IPS-15b (cell line): ENCODE results near the gene NR2F1.

ENCODE experiments used
- H3K27me3 ChIP-seq: one replicate; pipeline ENCODE4 v1.6.1; 2013; ENCODE audit warnings: low read length; ENCODE audit not compliant: control insufficient read depth, insufficient read depth
- H3K36me3 ChIP-seq: one replicate; pipeline ENCODE4 v1.6.1; 2013; ENCODE audit warnings: low read length; ENCODE audit not compliant: control insufficient read depth, insufficient read depth
- H3K4me1 ChIP-seq: one replicate; pipeline ENCODE4 v1.6.1; 2013; ENCODE audit warnings: mild to moderate bottlenecking, low read length; ENCODE audit not compliant: control insufficient read depth, insufficient read depth
- H3K4me3 ChIP-seq: one replicate; pipeline ENCODE4 v1.5.1; 2013; ENCODE audit warnings: low read depth, low read length
- H3K9ac ChIP-seq: one replicate; pipeline ENCODE4 v1.6.1; 2013; ENCODE audit warnings: low read depth, mild to moderate bottlenecking, low read length
- H3K9me3 ChIP-seq: one replicate; pipeline ENCODE4 v1.6.1; 2013; ENCODE audit warnings: mild to moderate bottlenecking, low read length; ENCODE audit not compliant: control insufficient read depth, insufficient read depth

The NR2F1 gene

DNA sequence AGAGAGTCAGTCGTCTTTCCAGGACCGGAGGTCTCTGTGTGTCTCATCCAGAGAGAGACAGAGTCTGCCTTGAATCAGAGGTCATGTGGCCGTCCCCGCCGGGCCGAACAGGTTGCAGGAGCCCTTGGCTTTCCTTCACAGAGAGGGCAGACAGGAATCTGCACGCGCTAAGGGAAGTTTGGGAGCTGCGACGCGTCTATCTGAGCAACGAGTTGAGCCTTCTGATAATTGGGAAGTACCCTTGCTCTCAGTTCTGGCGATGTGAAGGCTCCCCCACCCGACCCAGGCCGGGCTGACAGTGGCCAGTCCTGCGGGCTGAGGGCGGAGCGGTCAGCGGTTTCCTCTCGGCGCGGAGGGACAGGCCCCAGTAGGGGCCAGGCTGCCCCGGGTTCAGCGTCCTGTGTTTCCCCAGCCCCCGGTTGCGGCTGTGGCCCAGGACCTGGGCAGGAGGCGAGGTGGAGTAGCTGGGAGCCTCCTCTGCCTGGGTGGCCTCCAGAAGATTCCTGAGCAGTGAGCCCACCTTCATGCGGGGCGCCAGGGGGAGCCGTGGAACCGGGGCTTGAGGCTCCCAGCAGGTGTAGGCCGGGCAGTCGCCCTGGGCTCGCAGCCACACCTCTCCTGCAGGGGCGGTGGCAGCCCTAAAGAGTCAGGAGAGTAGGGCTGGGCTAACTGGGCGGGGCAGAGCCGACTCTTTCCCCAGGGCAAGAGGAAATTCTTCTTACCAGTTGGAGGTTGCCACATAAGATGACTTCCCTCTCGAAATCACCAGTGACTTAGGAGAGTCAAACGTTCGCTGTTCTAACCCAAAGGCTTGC is 13.9 kb downstream of the NR2F1 start:
- Histone ChIP-seq H3K4me1 (peaks cover 7% of the 10 kb centered on the region), H3K27me3 (peaks cover 100% of the 10 kb centered on the region), H3K36me3 (no peaks in the 10 kb centered on the region), H3K4me3 (peak overlapping the region; percentile 28), H3K9ac (no peak overlapping the region), H3K9me3 (no peaks in the 10 kb centered on the region)

DNA sequence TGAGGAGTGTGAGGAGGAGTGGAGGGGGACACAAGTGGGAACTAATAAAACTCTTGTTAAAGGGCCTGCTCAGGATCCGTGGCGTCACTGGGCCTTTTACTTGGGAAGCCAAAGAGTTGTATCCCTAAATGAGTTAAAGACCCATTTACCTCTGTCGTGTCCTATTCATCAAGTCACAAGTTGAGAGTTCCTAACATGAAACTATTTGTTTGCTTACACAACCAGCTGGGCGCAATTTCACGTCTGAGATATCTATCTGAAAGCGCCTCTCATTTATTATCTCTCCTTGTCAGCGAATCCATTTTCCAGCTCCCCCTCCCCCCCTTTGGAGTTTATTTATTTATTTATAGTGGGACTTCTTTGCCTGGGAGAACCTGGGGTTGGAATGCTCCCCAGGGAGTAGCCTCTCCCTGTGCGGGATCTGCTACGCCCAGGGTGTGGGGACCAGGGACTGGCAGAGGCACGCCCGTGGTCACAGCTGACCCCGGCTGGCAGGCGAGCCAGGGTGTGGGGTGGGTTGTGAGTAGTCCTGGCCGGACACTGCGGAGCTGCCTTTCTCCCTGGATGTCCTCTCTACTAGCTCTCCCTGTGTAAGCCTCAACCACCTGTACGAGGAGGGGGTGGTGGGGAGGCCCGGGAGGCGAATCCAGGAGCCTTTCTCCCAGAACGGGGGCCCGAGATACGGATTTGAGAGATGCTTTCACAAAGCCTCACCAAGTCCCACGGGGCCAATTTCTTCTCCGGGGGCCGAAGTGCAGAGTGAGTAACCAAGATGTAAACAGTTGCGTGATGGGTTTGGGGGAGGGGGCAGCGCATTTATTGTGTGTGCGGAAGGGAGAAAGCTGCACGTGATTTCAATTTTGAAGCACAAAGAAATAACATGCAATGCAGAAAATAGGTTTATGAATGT is 15.3 kb downstream of the NR2F1 start:
- Histone ChIP-seq H3K4me1 (peaks cover 7% of the 10 kb centered on the region), H3K36me3 (no peaks in the 10 kb centered on the region), H3K9ac (no peak overlapping the region), H3K27me3 (peaks cover 100% of the 10 kb centered on the region), H3K4me3 (peak overlapping the region; percentile 18), H3K9me3 (no peaks in the 10 kb centered on the region)

DNA sequence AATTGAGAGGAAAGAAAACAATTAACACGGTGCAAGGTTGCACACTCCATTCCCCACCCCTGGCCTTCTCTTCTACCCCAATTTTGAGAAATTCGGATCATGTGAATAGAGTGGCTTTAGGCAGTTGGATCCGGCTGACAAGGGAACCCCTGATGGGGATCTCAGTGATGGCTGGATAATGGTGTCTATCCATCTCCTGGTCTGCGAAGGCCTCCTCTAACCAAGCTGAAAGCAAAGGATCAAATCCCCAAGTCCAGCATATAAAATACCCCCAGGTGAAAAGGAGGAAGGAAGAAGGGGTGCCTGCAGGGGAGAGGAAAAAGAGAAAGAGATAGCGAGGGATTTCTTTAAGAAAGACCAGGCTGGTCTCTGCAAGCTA is 16.0 kb downstream of the NR2F1 start:
- Histone ChIP-seq H3K27me3 (peaks cover 100% of the 10 kb centered on the region), H3K9ac (no peak overlapping the region), H3K4me1 (peaks cover 7% of the 10 kb centered on the region), H3K9me3 (no peaks in the 10 kb centered on the region), H3K4me3 (peak overlapping the region; percentile 18), H3K36me3 (no peaks in the 10 kb centered on the region)

DNA sequence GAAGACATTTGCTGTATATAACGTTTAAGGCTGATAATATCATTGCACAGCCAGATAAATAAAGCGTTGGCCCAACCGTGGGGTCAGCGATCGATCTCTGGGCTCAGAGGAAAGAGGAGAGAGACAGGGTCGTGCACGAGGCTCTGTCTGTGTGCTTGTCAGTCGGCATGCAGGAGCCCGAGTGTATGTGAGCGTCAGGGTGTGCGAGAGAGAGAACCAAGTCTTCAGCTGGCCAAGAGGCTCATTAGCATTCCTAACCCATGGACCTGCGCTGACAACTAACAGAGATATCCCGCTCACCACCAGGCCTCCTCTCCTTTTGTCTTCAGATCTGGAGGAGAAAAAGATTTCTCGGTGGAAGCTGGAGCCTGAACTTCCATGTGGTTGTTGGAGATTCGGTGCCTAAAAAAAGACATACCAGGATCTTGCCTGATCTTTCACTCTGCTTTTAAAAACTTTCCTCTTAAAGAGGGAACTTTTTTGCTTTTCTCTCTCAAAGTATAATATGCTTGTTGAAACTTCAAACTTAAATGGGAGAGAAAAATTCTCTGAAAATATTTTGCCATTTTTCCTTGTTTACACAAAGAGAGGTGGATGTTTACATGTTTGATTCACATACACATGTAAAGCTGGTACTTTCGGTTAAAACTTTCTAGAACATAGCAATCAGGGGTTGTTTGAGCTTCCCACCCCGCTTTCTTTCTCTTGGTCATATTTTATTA is 16.5 kb downstream of the NR2F1 start:
- Histone ChIP-seq H3K4me1 (peaks cover 7% of the 10 kb centered on the region), H3K27me3 (peaks cover 99% of the 10 kb centered on the region), H3K9ac (no peak overlapping the region), H3K9me3 (no peaks in the 10 kb centered on the region), H3K36me3 (no peaks in the 10 kb centered on the region), H3K4me3 (no peak overlapping the region)

DNA sequence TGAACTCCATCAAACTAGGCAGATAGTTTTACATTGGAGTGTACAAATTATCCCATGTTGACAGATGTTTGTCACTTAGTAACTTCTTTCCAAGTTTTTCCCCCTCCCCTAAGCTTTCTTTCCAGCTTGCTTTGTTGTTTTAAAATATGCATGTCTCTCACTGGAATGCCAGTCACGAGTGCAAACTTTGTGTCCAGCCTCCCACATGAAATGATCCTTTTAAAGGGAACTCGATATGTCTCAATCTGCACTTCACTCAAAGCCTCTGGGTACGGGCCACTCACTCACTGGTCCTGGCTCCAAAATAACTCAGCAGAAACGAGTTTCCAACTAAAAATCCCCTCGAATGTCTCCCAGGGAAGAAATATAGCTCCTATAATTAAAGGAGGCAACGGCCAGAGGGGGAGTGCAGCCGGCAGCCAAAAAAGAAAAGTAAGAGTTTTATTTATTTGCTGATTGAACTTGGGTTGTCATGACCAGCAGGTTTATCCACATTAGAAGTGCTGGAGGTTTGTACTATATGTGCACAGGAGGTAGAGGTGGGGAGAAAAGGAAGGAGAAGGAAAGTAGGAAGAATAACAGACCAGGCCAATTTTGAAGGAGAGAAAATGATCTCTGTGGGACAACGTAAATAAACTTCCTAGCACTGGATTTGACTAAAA is 17.5 kb downstream of the NR2F1 start:
- Histone ChIP-seq H3K4me1 (peaks cover 7% of the 10 kb centered on the region), H3K27me3 (peaks cover 99% of the 10 kb centered on the region), H3K4me3 (no peak overlapping the region)

DNA sequence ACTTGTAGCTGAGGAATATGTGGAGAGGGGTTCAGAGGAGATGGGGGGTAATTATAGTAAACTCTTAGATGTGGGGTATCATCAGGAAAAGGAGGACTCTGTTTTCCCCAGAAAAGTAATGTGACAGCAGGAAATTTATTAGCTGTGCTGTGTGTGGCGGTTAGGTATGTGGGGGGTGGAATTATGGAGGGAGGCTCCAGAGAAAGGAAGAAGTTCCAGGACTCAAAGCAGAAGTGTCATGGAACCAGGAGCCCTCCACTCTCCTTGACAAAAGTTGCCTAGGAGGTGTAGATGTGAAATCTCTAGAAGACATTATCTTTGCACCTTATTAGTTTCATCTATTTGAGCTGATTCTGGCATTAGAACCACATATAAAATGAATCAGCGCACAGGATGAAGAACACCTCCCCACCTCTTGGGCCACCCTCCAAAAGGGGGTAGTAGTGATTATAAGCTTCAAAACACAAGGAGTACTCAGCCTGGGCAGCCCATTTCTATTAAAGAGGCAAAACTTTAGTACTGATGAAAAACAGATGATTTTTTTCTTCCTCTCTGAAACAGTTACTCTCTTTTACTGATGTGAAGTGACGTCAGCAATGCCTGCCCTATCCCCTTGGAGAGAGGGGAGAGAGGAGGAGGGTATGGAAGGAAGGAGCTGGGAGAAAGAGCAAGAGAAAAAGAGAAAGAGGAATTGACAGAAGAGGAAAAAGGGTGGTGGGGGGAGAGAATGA is 18.2 kb downstream of the NR2F1 start:
- H3K9me3 ChIP-seq, result no peaks in the 10 kb centered on the region
- H3K36me3 ChIP-seq, result no peaks in the 10 kb centered on the region
- H3K4me1 ChIP-seq, result peaks cover 7% of the 10 kb centered on the region
- no peak overlapping the region for H3K4me3 ChIP-seq
- no peak overlapping the region for H3K9ac ChIP-seq
- peaks cover 99% of the 10 kb centered on the region for H3K27me3 ChIP-seq

More for the DNA sequence above, 17.5 kb downstream of the NR2F1 start:
- no peaks in the 10 kb centered on the region for H3K9me3 ChIP-seq
- no peak overlapping the region for H3K9ac ChIP-seq
- H3K36me3 ChIP-seq, result no peaks in the 10 kb centered on the region

DNA sequence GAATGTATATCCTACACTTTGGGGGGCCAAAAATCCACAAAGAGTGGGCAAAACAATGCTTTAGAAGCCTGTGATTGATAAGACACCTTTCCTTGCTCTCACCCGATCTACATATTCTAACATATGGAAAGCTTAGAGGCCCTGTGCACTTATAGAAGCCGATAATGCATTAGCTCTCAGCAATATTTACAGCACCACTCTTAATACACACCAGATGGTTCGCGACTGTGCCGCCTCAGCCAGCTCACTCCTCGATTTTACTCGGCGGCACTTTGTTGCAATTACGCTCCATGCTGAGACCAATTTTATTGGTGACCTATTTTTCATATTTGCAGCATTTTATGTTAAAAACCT is 18.8 kb downstream of the NR2F1 start:
- no peak overlapping the region for H3K9ac ChIP-seq
- no peaks in the 10 kb centered on the region for H3K9me3 ChIP-seq
- peaks cover 99% of the 10 kb centered on the region for H3K27me3 ChIP-seq
- H3K4me1 ChIP-seq, result peaks cover 7% of the 10 kb centered on the region
- H3K4me3 ChIP-seq, result no peak overlapping the region
- no peaks in the 10 kb centered on the region for H3K36me3 ChIP-seq

DNA sequence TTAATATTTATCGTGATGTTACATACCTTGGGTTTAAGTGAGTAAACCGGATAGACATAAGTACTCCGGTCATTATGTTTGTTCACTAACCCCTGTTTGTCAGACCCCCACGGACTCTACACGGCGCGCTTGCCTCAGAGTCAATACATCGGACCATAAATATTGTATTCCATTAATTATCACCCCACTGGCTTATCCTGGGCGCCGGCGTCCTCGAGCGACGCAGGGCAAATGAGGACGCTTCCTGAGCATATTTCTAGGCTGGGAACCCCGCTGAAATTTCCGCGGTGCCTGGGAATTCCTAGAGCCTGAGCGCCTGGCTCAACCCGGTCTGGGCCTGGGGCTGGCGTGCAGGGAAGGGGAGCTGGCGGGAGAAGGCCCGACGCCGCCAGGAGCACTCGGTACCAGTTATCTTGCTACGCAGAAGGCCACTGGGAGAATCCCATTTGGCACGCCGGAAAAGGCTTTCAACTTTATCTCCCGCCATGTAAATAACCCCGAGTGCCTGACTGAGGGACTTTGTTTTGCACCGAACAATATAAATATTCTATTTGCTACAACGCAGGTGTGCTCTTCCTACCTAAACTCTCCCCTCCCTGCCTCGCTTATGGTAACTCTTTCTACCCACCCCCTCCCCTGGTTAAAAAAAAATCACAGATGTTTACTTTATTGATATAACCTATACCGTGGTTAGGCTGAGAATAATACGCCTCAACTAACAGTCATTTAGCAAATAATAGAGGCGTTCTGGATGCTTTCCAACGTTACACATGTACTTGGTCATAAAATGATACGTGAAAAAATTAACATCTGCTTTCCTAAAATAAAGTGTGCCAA is 19.4 kb downstream of the NR2F1 start:
- Histone ChIP-seq H3K27me3 (peaks cover 99% of the 10 kb centered on the region), H3K4me3 (no peak overlapping the region), H3K9ac (no peak overlapping the region), H3K9me3 (no peaks in the 10 kb centered on the region), H3K36me3 (no peaks in the 10 kb centered on the region), H3K4me1 (peaks cover 5% of the 10 kb centered on the region)

DNA sequence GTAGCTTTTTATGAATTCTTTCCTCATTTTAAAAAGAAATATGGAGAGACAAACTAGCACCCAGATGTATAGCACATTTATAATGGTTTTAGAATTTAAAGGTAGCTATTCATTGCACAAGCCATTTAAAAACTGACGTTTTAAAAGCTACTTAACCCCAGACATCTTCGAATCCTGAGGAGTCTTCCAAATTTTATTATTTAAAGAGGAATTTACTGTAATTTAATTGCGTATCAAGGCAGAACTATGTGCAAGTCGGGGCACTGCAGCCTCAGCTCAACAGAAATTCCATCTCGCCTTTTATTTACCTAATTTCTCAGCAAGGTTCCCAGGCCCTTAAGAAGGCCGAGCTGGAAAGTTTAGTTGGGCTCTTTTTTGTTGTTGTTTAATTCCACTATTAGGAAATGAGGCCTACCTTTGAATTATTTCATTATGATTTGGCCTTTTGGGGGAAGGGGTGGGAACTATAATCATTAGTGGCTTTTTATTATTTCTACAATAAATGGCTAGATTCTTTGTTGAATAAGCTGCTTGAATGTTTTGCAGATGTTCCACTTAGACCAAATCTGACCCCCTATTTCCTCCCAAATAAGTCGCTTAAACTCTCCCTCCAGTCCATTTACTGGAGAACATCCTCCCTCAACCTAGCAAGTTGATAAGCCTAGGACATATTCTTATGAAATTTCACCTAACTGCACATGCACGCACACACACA is 20.2 kb downstream of the NR2F1 start:
- no peak overlapping the region for H3K9ac ChIP-seq
- peaks cover 2% of the 10 kb centered on the region for H3K4me1 ChIP-seq
- peaks cover 99% of the 10 kb centered on the region for H3K27me3 ChIP-seq
- H3K4me3 ChIP-seq, result no peak overlapping the region
- H3K36me3 ChIP-seq, result no peaks in the 10 kb centered on the region
- H3K9me3 ChIP-seq, result no peaks in the 10 kb centered on the region
